Parathyroid adenoma (tissue), 2 donors: ENCODE measurements around the gene PREB.

Experiments used
- H2AFZ ChIP-seq: fragments of 300-600 bp; sonication (generic); one replicate; pipeline ENCODE4 v1.7.0; 2017; ENCODE audit warnings: antibody characterized with exemption, mild to moderate bottlenecking
- H3K27ac ChIP-seq: fragments of 300-600 bp; sonication (generic); one replicate; pipeline ENCODE4 v1.7.0; 2017
- H3K27me3 ChIP-seq: fragments of 300-600 bp; sonication (generic); one replicate; pipeline ENCODE4 v1.7.0; 2017; ENCODE audit warnings: low read length; ENCODE audit not compliant: control insufficient read depth, insufficient read depth
- H3K36me3 ChIP-seq: fragments of 300-600 bp; sonication (generic); one replicate; pipeline ENCODE4 v1.7.0; 2017; ENCODE audit warnings: low read length; ENCODE audit not compliant: control insufficient read depth, insufficient read depth
- H3K4me1 ChIP-seq: fragments of 300-600 bp; sonication (generic); one replicate; pipeline ENCODE4 v1.7.0; 2017; ENCODE audit warnings: control low read depth
- H3K4me2 ChIP-seq: fragments of 300-600 bp; sonication (generic); one replicate; pipeline ENCODE4 v1.7.0; 2017; ENCODE audit warnings: low read length
- H3K4me3 ChIP-seq: fragments of 300-600 bp; sonication (generic); one replicate; pipeline ENCODE4 v1.7.0; 2017; ENCODE audit warnings: low read depth, low read length
- H3K79me2 ChIP-seq: fragments of 300-600 bp; sonication (generic); one replicate; pipeline ENCODE4 v1.7.0; 2017; ENCODE audit warnings: control low read depth
- H3K9ac ChIP-seq: fragments of 300-600 bp; sonication (generic); one replicate; pipeline ENCODE4 v1.7.0; 2017; ENCODE audit warnings: mild to moderate bottlenecking
- H3K9me3 ChIP-seq: fragments of 300-600 bp; sonication (generic); one replicate; pipeline ENCODE4 v1.7.0; 2017; ENCODE audit warnings: low read length; ENCODE audit not compliant: control insufficient read depth
- CTCF ChIP-seq: fragments of 300-600 bp; sonication (generic); IDR thresholded peaks from one replicate; pipeline ENCODE4 v1.7.0; 2017; ENCODE audit warnings: antibody characterized with exemption, mild to moderate bottlenecking
- donor health status: primary hyperparathyroidism.

The PREB gene

GRCh38 chr2:27086090-27086723, 48.2 kb downstream of the PREB start:
- H3K79me2 ChIP-seq, result no peaks in the 10 kb centered on the region
- TF ChIP-seq CTCF, result peak; percentile 83
- peak overlapping the region; percentile 76 for H3K27ac ChIP-seq
- no peaks in the 10 kb centered on the region for H3K9me3 ChIP-seq
- H3K4me3 ChIP-seq, result peak overlapping the region; percentile 56
- H3K27me3 ChIP-seq, result no peaks in the 10 kb centered on the region
- peak overlapping the region; percentile 97 for H2AFZ ChIP-seq
- H3K9ac ChIP-seq, result peak overlapping the region; percentile 55
- peak overlapping the region; percentile 85 for H3K4me2 ChIP-seq
- H3K36me3 ChIP-seq, result no peaks in the 10 kb centered on the region
- H3K4me1 ChIP-seq, result peaks cover 15% of the 10 kb centered on the region

GRCh38 chr2:27085673-27086089, 48.8 kb downstream of the PREB start:
- Histone ChIP-seq H3K9ac (no peak overlapping the region), H3K4me1 (peaks cover 15% of the 10 kb centered on the region)

GRCh38 chr2:27085062-27085672, 49.3 kb downstream of the PREB start:
- Histone ChIP-seq H2AFZ (peak overlapping the region; percentile 97), H3K79me2 (no peaks in the 10 kb centered on the region), H3K4me3 (peak overlapping the region; percentile 56), H3K4me1 (peaks cover 15% of the 10 kb centered on the region), H3K36me3 (no peaks in the 10 kb centered on the region), H3K4me2 (peak overlapping the region; percentile 85), H3K9ac (no peak overlapping the region), H3K9me3 (no peaks in the 10 kb centered on the region), H3K27me3 (no peaks in the 10 kb centered on the region), H3K27ac (peak overlapping the region; percentile 2)
- no peak for TF ChIP-seq CTCF

More at GRCh38 chr2:27085673-27086089, 48.8 kb downstream of the PREB start:
- Histone ChIP-seq H3K36me3 (no peaks in the 10 kb centered on the region), H3K27ac (peak overlapping the region; percentile 2), H3K9me3 (no peaks in the 10 kb centered on the region), H3K79me2 (no peaks in the 10 kb centered on the region), H3K4me2 (peak overlapping the region; percentile 85), H3K27me3 (no peaks in the 10 kb centered on the region), H3K4me3 (peak overlapping the region; percentile 56), H2AFZ (peak overlapping the region; percentile 97)
- peak; percentile 42 for TF ChIP-seq CTCF

GRCh38 chr2:27084297-27085061, 50.0 kb downstream of the PREB start:
- Histone ChIP-seq H2AFZ (no peak overlapping the region), H3K9ac (no peak overlapping the region), H3K27ac (no peak overlapping the region), H3K9me3 (no peaks in the 10 kb centered on the region), H3K4me3 (no peak overlapping the region), H3K27me3 (no peaks in the 10 kb centered on the region), H3K36me3 (no peaks in the 10 kb centered on the region), H3K4me2 (no peak overlapping the region), H3K4me1 (peaks cover 15% of the 10 kb centered on the region), H3K79me2 (no peaks in the 10 kb centered on the region)
- TF ChIP-seq CTCF, result no peak
